IMR-90 (cell line): ENCODE results near the gene TNFSF9.

ENCODE experiments used
- BHLHE40 ChIP-seq: fragments of 150-350 bp; IDR thresholded peaks from 2 replicates; pipeline ENCODE4 v1.6.1; 2016; ENCODE audit warnings: mild to moderate bottlenecking, low read depth, low read length
- CEBPB ChIP-seq: IDR thresholded peaks from 2 replicates; pipeline ENCODE4 v1.6.1; 2012; ENCODE audit warnings: low read depth, low read length, improper control_type of control experiment
- FOS ChIP-seq: fragments of 150-350 bp; IDR thresholded peaks from 2 replicates; pipeline ENCODE4 v1.6.1; 2016; ENCODE audit warnings: low read depth, low read length
- MAZ ChIP-seq: IDR thresholded peaks from 2 replicates; pipeline ENCODE4 v1.6.1; 2012; ENCODE audit warnings: low read depth, mild to moderate bottlenecking, low read length, improper control_type of control experiment, moderate library complexity, borderline replicate concordance
- MXI1 ChIP-seq: IDR thresholded peaks from 2 replicates; pipeline ENCODE4 v1.6.1; 2012; ENCODE audit warnings: low read depth, mild to moderate bottlenecking, low read length, moderate library complexity, borderline replicate concordance
- POLR2A ChIP-seq: IDR thresholded peaks from 2 replicates; pipeline ENCODE4 v1.6.1; 2012; ENCODE audit warnings: mild to moderate bottlenecking, low read depth, low read length
- RAD21 ChIP-seq: IDR thresholded peaks from 2 replicates; pipeline ENCODE4 v1.6.1; 2012; ENCODE audit warnings: low read length, improper control_type of control experiment
- RCOR1 ChIP-seq: IDR thresholded peaks from 2 replicates; pipeline ENCODE4 v1.6.1; 2012; ENCODE audit warnings: mild to moderate bottlenecking, low read length, improper control_type of control experiment; ENCODE audit not compliant: insufficient replicate concordance
- RFX5 ChIP-seq: IDR thresholded peaks from 2 replicates; pipeline ENCODE4 v1.8.0; 2012; ENCODE audit warnings: low read depth, mild to moderate bottlenecking, low read length, moderate library complexity
- SMC3 ChIP-seq: fragments of 150-350 bp; IDR thresholded peaks from 2 replicates; pipeline ENCODE4 v1.6.1; 2016; ENCODE audit warnings: low read depth, mild to moderate bottlenecking, antibody characterized with exemption, low read length, moderate library complexity
- TF ChIP-seq, protein P1 (sequence below): fragments of 150-350 bp; IDR thresholded peaks from 2 replicates; pipeline ENCODE4 v1.6.1; 2016; ENCODE audit warnings: low read depth, mild to moderate bottlenecking, low read length, moderate library complexity, borderline replicate concordance
- TF ChIP-seq, protein P2 (sequence below): conservative IDR thresholded peaks from 2 replicates; pipeline ENCODE4 v1.5.1; 2012; ENCODE audit warnings: mild to moderate bottlenecking, low read depth, low read length, improper control_type of control experiment
- TF ChIP-seq, protein P3 (sequence below): fragments of 150-350 bp; IDR thresholded peaks from 2 replicates; pipeline ENCODE4 v1.6.1; 2017; ENCODE audit warnings: mild to moderate bottlenecking, antibody characterized with exemption, low read length, low read depth

DNA sequence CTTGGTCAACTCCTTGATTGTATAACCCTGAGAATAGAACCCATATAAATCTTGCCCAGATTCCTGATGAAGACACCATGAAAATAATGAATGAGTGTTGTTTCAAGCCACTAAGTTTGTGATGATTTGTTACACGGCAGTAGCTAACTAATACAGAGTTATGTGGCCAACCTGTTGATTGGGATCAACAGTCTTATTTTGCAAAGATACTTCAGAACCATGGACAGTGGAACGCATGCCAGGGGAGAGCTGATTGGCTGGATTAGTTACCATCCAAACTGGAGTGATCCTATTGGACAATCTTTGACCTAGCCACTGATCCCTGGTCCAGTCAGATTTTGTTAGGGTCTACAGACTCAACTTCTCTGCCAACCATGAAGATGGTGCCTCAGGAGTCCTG lies 33.6 kb downstream of the TNFSF9 start:
- TF ChIP-seq SMC3 (no peak), MXI1 (no peak), CEBPB (no peak), RCOR1 (no peak), RAD21 (no peak), POLR2A (no peak), RFX5 (no peak), BHLHE40 (no peak), FOS (no peak), MAZ (no peak)
- TF ChIP-seq, protein P1, sequence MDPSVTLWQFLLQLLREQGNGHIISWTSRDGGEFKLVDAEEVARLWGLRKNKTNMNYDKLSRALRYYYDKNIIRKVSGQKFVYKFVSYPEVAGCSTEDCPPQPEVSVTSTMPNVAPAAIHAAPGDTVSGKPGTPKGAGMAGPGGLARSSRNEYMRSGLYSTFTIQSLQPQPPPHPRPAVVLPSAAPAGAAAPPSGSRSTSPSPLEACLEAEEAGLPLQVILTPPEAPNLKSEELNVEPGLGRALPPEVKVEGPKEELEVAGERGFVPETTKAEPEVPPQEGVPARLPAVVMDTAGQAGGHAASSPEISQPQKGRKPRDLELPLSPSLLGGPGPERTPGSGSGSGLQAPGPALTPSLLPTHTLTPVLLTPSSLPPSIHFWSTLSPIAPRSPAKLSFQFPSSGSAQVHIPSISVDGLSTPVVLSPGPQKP = no peak
- TF ChIP-seq, protein P2, sequence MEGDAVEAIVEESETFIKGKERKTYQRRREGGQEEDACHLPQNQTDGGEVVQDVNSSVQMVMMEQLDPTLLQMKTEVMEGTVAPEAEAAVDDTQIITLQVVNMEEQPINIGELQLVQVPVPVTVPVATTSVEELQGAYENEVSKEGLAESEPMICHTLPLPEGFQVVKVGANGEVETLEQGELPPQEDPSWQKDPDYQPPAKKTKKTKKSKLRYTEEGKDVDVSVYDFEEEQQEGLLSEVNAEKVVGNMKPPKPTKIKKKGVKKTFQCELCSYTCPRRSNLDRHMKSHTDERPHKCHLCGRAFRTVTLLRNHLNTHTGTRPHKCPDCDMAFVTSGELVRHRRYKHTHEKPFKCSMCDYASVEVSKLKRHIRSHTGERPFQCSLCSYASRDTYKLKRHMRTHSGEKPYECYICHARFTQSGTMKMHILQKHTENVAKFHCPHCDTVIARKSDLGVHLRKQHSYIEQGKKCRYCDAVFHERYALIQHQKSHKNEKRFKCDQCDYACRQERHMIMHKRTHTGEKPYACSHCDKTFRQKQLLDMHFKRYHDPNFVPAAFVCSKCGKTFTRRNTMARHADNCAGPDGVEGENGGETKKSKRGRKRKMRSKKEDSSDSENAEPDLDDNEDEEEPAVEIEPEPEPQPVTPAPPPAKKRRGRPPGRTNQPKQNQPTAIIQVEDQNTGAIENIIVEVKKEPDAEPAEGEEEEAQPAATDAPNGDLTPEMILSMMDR = no peak
- TF ChIP-seq, protein P3, sequence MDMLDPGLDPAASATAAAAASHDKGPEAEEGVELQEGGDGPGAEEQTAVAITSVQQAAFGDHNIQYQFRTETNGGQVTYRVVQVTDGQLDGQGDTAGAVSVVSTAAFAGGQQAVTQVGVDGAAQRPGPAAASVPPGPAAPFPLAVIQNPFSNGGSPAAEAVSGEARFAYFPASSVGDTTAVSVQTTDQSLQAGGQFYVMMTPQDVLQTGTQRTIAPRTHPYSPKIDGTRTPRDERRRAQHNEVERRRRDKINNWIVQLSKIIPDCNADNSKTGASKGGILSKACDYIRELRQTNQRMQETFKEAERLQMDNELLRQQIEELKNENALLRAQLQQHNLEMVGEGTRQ = no peak
